ENCODE measurements around the gene ARL15. TPM values are rescaled to one million over a fixed set of nuclear protein-coding genes. Genes with fewer than 3 reads are reported as not detected.
"Not testable (repeated sequence)": the region's sequence is repeated elsewhere in the genome, so short reads cannot be mapped to it uniquely, and the experiment has no call there.

The ARL15 gene
- total RNA-seq, 1 experiment from 2014 or later, result 140 TPM

- H3K4me3 ChIP-seq (ENCODE audit: low read depth, low read length); CTCF ChIA-PET; BruUV-seq (replicated peaks); H3K36me3 Mint-ChIP-seq (ENCODE audit: insufficient read depth, unreplicated experiment); H3K4me1 ChIP-seq; H3K27ac Mint-ChIP-seq (ENCODE audit: unreplicated experiment); H3K27me3 Mint-ChIP-seq (ENCODE audit: insufficient read depth, unreplicated experiment); H3K4me3 Mint-ChIP-seq (ENCODE audit: unreplicated experiment); POLR2A ChIA-PET; intact Hi-C loops (cut with micrococcal nuclease; ENCODE audit: unreplicated experiment); DNase-seq; H3K27me3 ChIP-seq (replicated peaks; ENCODE audit: control insufficient read depth, insufficient read depth, low read length); H3K36me3 ChIP-seq (ENCODE audit: control insufficient read depth, insufficient read depth, low read length); H3K4me1 Mint-ChIP-seq (ENCODE audit: low read depth, unreplicated experiment): not testable (repeated sequence)
- H3K9me3 ChIP-seq, result peaks cover 44% of the 10 kb centered on the region
- H3K9me3 Mint-ChIP-seq (ENCODE audit: unreplicated experiment), result peaks cover 46% of the 10 kb centered on the region
Measured at GRCh38 chr5:54352580-54352979, 42.2 kb upstream of the ARL15 start.

- Mint-ChIP-seq H3K9me3 (ENCODE audit: unreplicated experiment) (peaks cover 40% of the 10 kb centered on the region), H3K4me3 (ENCODE audit: unreplicated experiment) (no peak overlapping the region), H3K27me3 (ENCODE audit: insufficient read depth, unreplicated experiment) (no peaks in the 10 kb centered on the region), H3K36me3 (ENCODE audit: insufficient read depth, unreplicated experiment) (peaks cover 5% of the 10 kb centered on the region), H3K4me1 (ENCODE audit: low read depth, unreplicated experiment) (no peaks in the 10 kb centered on the region), H3K27ac (ENCODE audit: unreplicated experiment) (no peak overlapping the region)
- no peak for DNase-seq
- ChIA-PET POLR2A (no interaction called here), CTCF (no interaction called here)
- no TSS peak for BruUV-seq (replicated peaks)
- TF ChIP-seq CTCF (IDR thresholded peaks at IDR 0.05; ENCODE audit: insufficient read depth in 1 of 2, low read depth in 1 of 2, low read length in 1 of 2, severe bottlenecking in 1 of 2, unreplicated experiment in 1 of 2), result no peak
- no peaks in the 10 kb centered on the region for H3K27me3 ChIP-seq (replicated peaks; ENCODE audit: control insufficient read depth, insufficient read depth, low read length)
- no peaks in the 10 kb centered on the region for H3K4me1 ChIP-seq
- intact Hi-C loops (cut with micrococcal nuclease; ENCODE audit: unreplicated experiment), result no loop called here
- H3K9me3 ChIP-seq, result peaks cover 25% of the 10 kb centered on the region
- no peaks in the 10 kb centered on the region for H3K36me3 ChIP-seq (ENCODE audit: control insufficient read depth, insufficient read depth, low read length)
- no peak overlapping the region for H3K4me3 ChIP-seq (ENCODE audit: low read depth, low read length)
Measured at GRCh38 chr5:54347221-54347865, 37.0 kb upstream of the ARL15 start.

- POLR2A ChIA-PET, result interaction anchor here (1.5 kb wide), 1 partner anchor 34 kb away, joined by 5 read pairs; the partner anchor contains the start of gene ARL15
- H3K4me1 ChIP-seq, result no peaks in the 10 kb centered on the region
- H3K4me3 Mint-ChIP-seq (ENCODE audit: unreplicated experiment), result no peak overlapping the region
- no peak for TF ChIP-seq CTCF (IDR thresholded peaks at IDR 0.05; ENCODE audit: insufficient read depth in 1 of 2, low read depth in 1 of 2, low read length in 1 of 2, severe bottlenecking in 1 of 2, unreplicated experiment in 1 of 2)
- no peaks in the 10 kb centered on the region for H3K36me3 ChIP-seq (ENCODE audit: control insufficient read depth, insufficient read depth, low read length)
- intact Hi-C loops (cut with micrococcal nuclease; ENCODE audit: unreplicated experiment), result no loop called here
- no peaks in the 10 kb centered on the region for H3K27me3 ChIP-seq (replicated peaks; ENCODE audit: control insufficient read depth, insufficient read depth, low read length)
- H3K4me3 ChIP-seq (ENCODE audit: low read depth, low read length), result no peak overlapping the region
- H3K27me3 Mint-ChIP-seq (ENCODE audit: insufficient read depth, unreplicated experiment), result no peaks in the 10 kb centered on the region
- no peak for DNase-seq
- peaks cover 5% of the 10 kb centered on the region for H3K36me3 Mint-ChIP-seq (ENCODE audit: insufficient read depth, unreplicated experiment)
- H3K27ac Mint-ChIP-seq (ENCODE audit: unreplicated experiment), result no peak overlapping the region
- H3K9me3 ChIP-seq, result peaks cover 25% of the 10 kb centered on the region
- BruUV-seq (replicated peaks), result no TSS peak
- CTCF ChIA-PET, result no interaction called here
- H3K4me1 Mint-ChIP-seq (ENCODE audit: low read depth, unreplicated experiment), result no peaks in the 10 kb centered on the region
- H3K9me3 Mint-ChIP-seq (ENCODE audit: unreplicated experiment), result peaks cover 33% of the 10 kb centered on the region
Measured at GRCh38 chr5:54344653-54345052, 34.3 kb upstream of the ARL15 start.

Measured in Caco-2 (cell line).